Mesodermal cell (in vitro differentiated cells): ENCODE measurements around the gene RXRB.

Experiments used
- H3K27ac ChIP-seq: 2 replicates; pipeline ENCODE4 v1.7.0; 2013; ENCODE audit warnings: mild to moderate bottlenecking, low read depth, low read length, moderate library complexity; ENCODE audit not compliant: severe bottlenecking
- H3K36me3 ChIP-seq: 2 replicates; pipeline ENCODE4 v1.7.1; 2013; ENCODE audit warnings: mild to moderate bottlenecking, low read length, moderate library complexity; ENCODE audit not compliant: control insufficient read depth, insufficient read depth
- H3K4me1 ChIP-seq: one replicate; pipeline ENCODE4 v1.7.1; 2013; ENCODE audit warnings: mild to moderate bottlenecking, low read length; ENCODE audit not compliant: insufficient read depth, control insufficient read depth, poor library complexity, severe bottlenecking
- H3K4me3 ChIP-seq: 2 replicates; pipeline ENCODE4 v1.7.0; 2013; ENCODE audit warnings: low read length, control low read depth, mild to moderate bottlenecking; ENCODE audit not compliant: insufficient read depth, poor library complexity, severe bottlenecking; ENCODE audit errors: extremely low read depth
- H3K9me3 ChIP-seq: 2 replicates; pipeline ENCODE4 v1.7.1; 2013; ENCODE audit warnings: mild to moderate bottlenecking, low read length, moderate library complexity; ENCODE audit not compliant: control insufficient read depth
- WGBS, 2 experiments: methylation state at CpG; one replicate each; pipeline ENCODE4 v1.1.5; 2013; ENCODE audit warnings: missing lambda C conversion rate in 2 of 2; ENCODE audit not compliant: insufficient coverage in 2 of 2; 5-methylcytosine and 5-hydroxymethylcytosine counted together

The RXRB gene

DNA sequence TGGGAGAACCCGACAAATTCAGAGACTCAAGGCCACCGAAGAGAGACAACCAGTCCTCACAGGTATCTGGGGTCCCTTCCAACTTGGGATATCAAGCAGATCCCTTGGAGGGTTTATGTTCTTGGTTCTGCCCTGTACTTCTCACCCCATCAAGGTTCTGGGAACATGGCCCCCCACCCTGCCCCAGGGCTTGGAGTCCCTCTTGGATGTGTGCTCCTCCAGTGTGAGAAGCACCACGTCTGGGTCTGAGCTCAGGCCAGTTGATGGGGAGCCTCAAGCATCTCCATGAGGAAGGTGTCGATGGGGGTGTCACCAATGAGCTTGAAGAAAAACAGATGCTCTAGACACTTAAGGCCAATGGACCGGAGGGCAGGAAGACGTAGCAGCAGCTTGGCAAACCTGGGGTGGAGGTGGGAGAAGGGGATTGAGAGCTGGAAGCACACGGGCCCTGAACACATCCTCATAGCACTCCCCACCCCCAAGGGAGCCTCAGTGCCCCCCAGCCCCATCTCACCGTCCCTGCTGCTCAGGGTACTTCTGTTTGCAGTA, 6.0 kb downstream of the RXRB start:
- Histone ChIP-seq H3K9me3 (no peaks in the 10 kb centered on the region), H3K4me1 (no peaks in the 10 kb centered on the region), H3K4me3 (no peak overlapping the region), H3K36me3 (peaks cover 39% of the 10 kb centered on the region), H3K27ac (no peak overlapping the region)
- 83 to 84% methylated on average over 4 of the region's 8 CpGs for WGBS, 2 experiments

- Histone ChIP-seq H3K9me3 (no peaks in the 10 kb centered on the region), H3K27ac (no peak overlapping the region), H3K4me1 (no peaks in the 10 kb centered on the region), H3K36me3 (peaks cover 39% of the 10 kb centered on the region), H3K4me3 (no peak overlapping the region)
- WGBS, 2 experiments, result no CpG with 5 or more reads among the region's 6 CpGs
These were observed 6.8 kb downstream of the RXRB start for GRCh38 chr6:33193619-33194018.

- Histone ChIP-seq H3K27ac (no peak overlapping the region), H3K36me3 (peaks cover 39% of the 10 kb centered on the region), H3K4me3 (peak overlapping the region; percentile 16), H3K4me1 (no peaks in the 10 kb centered on the region), H3K9me3 (no peaks in the 10 kb centered on the region)
- WGBS, 2 experiments, result 9 to 11% methylated on average over 22 to 33 of the region's 72 CpGs
These were observed 7.5 kb downstream of the RXRB start for GRCh38 chr6:33192671-33193602.

GRCh38 chr6:33192105-33192646, 8.3 kb downstream of the RXRB start, which contains the start of gene COL11A2:
Gene COL11A2, minus strand, starts transcription at chr6:33192467. Its CDS starts 227 bp downstream, at chr6:33192240.
- Histone ChIP-seq H3K9me3 (no peaks in the 10 kb centered on the region), H3K4me3 (peak within 1 kb of the TSS; percentile 16), H3K36me3 (peaks cover 37% of the 10 kb centered on the region), H3K4me1 (no peaks in the 10 kb centered on the region), H3K27ac (no peak within 1 kb of the TSS)
- WGBS, 2 experiments, result 14 to 20% methylated on average over 19 to 24 of the region's 35 CpGs

DNA sequence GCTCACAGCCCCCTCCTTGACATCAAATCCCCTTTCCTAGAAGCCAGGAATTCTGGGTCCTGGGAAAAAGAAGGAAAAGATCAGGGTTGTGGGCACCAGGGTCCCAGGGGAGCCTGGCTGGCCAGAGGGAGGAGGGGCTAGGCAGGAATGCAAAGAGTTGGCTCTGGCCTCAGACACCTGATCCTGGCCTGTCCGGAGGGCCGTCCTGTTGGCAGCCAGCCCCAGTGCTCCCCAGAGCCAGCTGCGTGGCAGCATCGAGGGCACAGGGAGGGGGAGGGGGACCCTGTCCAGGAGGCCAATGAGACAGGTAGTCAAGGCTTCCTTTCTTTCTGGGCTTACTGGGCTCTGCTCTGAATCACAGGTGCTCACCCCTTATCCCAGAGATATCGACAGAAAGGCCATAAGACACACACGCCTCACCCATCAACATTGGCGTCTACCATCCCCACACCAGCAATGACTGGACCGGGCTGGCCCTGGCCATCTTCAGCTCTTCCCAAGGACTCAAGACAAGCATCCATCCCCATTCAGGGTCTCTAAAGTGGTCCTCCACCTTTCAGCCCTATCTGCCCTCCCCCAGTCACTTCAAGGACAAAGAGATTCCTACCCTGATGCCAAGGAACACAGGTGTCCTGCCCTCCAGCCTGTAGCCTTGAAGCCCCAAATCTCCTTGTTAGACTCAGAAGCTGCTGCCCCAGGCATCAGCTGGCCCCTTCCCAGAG, 8.9 kb downstream of the RXRB start:
- Histone ChIP-seq H3K27ac (no peak overlapping the region), H3K4me3 (no peak overlapping the region), H3K4me1 (no peaks in the 10 kb centered on the region), H3K36me3 (peaks cover 31% of the 10 kb centered on the region), H3K9me3 (no peaks in the 10 kb centered on the region)
- WGBS, 2 experiments, result 58 to 83% methylated on average over 6 to 8 of the region's 8 CpGs

DNA sequence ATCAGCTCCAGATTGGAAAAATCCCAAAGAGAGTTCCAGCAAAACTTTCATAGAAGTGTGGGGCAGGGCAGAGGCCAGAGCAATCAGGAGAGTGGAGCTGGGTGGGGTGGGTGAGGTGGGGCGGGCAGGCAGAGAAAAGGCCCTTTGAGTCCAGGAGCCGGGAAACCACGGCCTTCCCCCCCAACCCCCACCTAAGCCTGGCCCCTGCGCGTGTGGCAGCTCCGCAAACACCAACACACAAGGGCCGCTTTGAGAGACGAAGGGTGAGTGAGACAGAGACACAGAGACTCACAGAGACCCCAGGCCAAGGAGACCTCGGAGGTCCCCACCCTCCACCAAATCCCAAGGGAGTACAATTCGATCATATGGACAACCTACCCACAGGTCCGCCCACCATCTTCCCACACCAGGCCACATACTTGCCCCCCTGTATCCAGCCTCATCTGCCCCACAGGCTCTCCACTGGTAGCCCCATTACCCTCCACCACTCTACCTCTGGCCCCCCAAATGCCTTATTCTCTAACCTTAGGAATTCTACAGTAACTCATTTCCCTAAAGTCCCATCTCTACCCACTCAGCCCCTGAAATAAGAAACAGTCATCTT, 9.9 kb downstream of the RXRB start:
- 67 to 89% methylated on average over 3 to 5 of the region's 11 CpGs for WGBS, 2 experiments
- no peaks in the 10 kb centered on the region for H3K4me1 ChIP-seq
- H3K9me3 ChIP-seq, result no peaks in the 10 kb centered on the region
- H3K27ac ChIP-seq, result no peak overlapping the region
- peaks cover 22% of the 10 kb centered on the region for H3K36me3 ChIP-seq
- no peak overlapping the region for H3K4me3 ChIP-seq

DNA sequence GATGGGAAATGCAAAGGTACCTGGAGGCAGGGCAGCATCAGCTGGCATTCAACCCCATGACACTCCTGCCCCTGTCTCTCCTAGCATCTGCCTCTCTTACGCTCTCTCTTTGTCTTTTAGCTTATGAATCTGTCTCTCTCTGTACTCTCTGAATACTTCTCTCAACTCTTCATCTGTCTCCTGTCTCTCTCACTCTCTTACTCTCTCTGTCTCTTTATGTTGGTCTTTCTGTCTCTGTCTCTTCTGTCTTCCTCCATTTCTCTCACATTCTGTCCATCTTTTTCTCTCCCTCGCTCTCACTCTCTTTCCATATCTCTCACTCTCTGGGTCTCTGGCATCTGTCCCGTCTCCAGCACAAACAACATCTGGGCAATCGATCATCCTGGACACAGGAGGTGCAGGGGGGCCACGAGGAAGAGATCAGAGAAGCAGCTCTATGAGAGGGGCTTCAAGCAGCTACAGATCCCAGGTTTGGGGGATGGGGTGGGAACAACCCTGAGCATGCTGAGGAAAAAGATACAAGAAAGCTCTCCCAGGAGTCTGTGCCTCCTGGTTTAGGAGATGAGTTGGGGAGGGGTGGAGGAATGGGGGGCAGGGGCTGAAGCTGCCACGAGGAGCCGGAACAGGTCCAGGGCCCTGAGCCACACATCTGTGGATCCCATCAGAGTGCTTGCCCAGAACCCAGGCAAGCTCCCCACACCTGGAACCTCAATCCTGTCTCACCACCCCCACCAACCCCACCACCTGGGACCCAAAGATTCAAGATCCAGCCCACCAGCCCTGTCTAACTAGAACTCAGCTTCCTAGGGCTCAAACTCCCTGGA, 10.6 kb downstream of the RXRB start:
- H3K9me3 ChIP-seq, result no peaks in the 10 kb centered on the region
- H3K4me1 ChIP-seq, result no peaks in the 10 kb centered on the region
- no peak overlapping the region for H3K4me3 ChIP-seq
- 64 to 96% methylated on average over 4 to 5 of the region's 7 CpGs for WGBS, 2 experiments
- no peak overlapping the region for H3K27ac ChIP-seq
- H3K36me3 ChIP-seq, result peaks cover 14% of the 10 kb centered on the region

GRCh38 chr6:33189164-33189563, 11.3 kb downstream of the RXRB start:
- Histone ChIP-seq H3K9me3 (no peaks in the 10 kb centered on the region), H3K4me3 (no peak overlapping the region), H3K27ac (no peak overlapping the region), H3K4me1 (no peaks in the 10 kb centered on the region), H3K36me3 (peaks cover 7% of the 10 kb centered on the region)
- 82 to 94% methylated on average over 4 to 6 of the region's 8 CpGs for WGBS, 2 experiments

- Histone ChIP-seq H3K36me3 (no peaks in the 10 kb centered on the region), H3K4me1 (no peaks in the 10 kb centered on the region), H3K27ac (no peak overlapping the region), H3K9me3 (no peaks in the 10 kb centered on the region), H3K4me3 (no peak overlapping the region)
- 63 to 77% methylated on average over 1 of the region's 1 CpG for WGBS, 2 experiments
These were observed 12.7 kb downstream of the RXRB start for GRCh38 chr6:33187809-33188208.
